Left lung (tissue), 10 donors: ENCODE data around the gene RPS19. TPM values are rescaled to one million over a fixed set of nuclear protein-coding genes. Genes with fewer than 3 reads are reported as not detected.

Experiments
- ATAC-seq: fragments of 200-7000 bp; cut with Tn5 transposase; one replicate; pipeline ENCODE4 v1.9.1; 2020; ENCODE audit warnings: moderate library complexity
- DNase-seq, 4 donors: peaks; one replicate each; pipeline ENCODE4 v3.0.0-alpha.2; 2013 to 2020
- H3K27ac ChIP-seq, 2 donors: fragments of 200-600 bp; sonication (generic) in 1 of 2; one replicate each; pipeline versions ENCODE4 v1.5.0 to v1.8.0; 2020 to 2021
- H3K27me3 ChIP-seq, 2 donors: fragments of 200-600 bp; sonication (generic) in 1 of 2; one replicate each; pipeline versions ENCODE4 v1.5.0 to v1.8.0; 2020 to 2021
- H3K36me3 ChIP-seq, 2 donors: fragments of 200-600 bp; sonication (generic) in 1 of 2; one replicate each; pipeline versions ENCODE4 v1.5.0 to v1.8.0; 2020 to 2021
- H3K4me1 ChIP-seq, 2 donors: fragments of 200-600 bp; one replicate each; pipeline ENCODE4 v1.8.0; 2021
- H3K4me3 ChIP-seq, 2 donors: fragments of 200-600 bp; sonication (generic) in 1 of 2; one replicate each; pipeline versions ENCODE4 v1.5.0 to v1.8.0; 2020 to 2021; ENCODE audit warnings: mild to moderate bottlenecking in 1 of 2
- H3K9me3 ChIP-seq, 2 donors: fragments of 200-600 bp; sonication (generic) in 1 of 2; one replicate each; pipeline versions ENCODE4 v1.5.0 to v1.8.0; 2020 to 2021
- intact Hi-C, 2 donors: fragments of 100-400 bp; cut with DNase I; formaldehyde crosslinking; loops; one replicate each; pipeline versions ENCODE4 v1.11.2 to v1.14.2; 2022
- polyA plus RNA-seq, 6 donors: library from polyadenylated mRNA; unstranded; fragments of 120-200 nt; gene quantifications; one replicate each; pipeline ENCODE4 v1.2.1, GENCODE V29; 2013; ENCODE audit not compliant: insufficient read length in 6 of 6
- total RNA-seq, 2 donors: library from RNA; stranded (reverse); fragmentation: NEBNext Ultra II Directional; extraction: Animal tissue kit (Norgen Biotek cat#: 25700); gene quantifications; one replicate each; pipeline ENCODE4 v1.2.1, GENCODE V29; 2021
- TF ChIP-seq, protein P1 (sequence below), 2 donors: fragments of 200-600 bp; sonication (generic) in 1 of 2; IDR thresholded peaks; one replicate each; pipeline versions ENCODE4 v1.5.0 to v1.8.0; 2021; ENCODE audit warnings: antibody characterized with exemption in 2 of 2
- donor health status: DM: no; HTN: yes; CAD: no.
- donor health status: DM: no; HTN: no; CAD: no.

RPS19 gene
- total and polyA plus RNA-seq, 8 donors: 1,560 to 2,456 (median 1,910) TPM

DNA sequence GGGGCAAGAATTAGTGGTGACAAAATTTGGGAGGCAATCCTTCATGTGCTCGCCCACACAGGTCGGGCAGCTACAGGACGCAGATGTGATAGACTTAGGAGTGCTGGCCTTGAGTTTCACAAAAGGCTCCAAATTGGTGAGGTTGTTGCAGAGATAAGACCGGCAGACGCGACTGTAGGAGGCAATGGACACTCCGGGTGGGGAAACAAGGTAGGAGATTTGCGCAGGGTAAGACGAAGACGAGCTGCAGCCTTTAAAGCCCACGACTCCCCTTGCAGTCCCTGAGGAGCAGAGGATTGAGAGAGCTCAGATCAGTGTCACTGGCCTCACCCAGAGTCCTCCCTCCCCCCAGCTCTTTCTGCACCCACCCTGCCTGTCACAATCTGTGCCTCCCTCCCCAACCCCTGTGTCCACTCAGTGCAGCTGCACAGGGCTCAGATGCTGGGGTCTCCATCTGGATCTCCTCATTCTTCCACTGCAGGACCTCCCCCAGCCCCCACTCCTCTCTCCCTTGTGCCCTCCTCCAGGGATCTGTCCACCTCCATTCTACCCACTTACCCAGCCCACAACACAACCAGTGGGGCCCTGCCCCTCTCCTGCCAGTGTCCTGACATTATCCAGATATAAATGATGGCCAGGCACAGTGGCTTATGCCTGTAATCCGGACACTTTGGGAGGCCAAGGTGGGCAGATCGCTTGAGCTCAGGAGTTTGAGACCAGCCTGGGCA, 21.9 kb upstream of the RPS19 start:
- H3K9me3 ChIP-seq: no peaks in the 10 kb centered on the region
- no peaks in the 10 kb centered on the region for H3K36me3 ChIP-seq
- intact Hi-C loops: no loop called here
- DNase-seq (no peak), ATAC-seq (no peak)
- peaks cover 0 to 4% of the 10 kb centered on the region in 2 donors for H3K4me1 ChIP-seq
- H3K4me3 ChIP-seq: no peak overlapping the region
- H3K27ac ChIP-seq: no peak overlapping the region
- TF ChIP-seq, protein P1, sequence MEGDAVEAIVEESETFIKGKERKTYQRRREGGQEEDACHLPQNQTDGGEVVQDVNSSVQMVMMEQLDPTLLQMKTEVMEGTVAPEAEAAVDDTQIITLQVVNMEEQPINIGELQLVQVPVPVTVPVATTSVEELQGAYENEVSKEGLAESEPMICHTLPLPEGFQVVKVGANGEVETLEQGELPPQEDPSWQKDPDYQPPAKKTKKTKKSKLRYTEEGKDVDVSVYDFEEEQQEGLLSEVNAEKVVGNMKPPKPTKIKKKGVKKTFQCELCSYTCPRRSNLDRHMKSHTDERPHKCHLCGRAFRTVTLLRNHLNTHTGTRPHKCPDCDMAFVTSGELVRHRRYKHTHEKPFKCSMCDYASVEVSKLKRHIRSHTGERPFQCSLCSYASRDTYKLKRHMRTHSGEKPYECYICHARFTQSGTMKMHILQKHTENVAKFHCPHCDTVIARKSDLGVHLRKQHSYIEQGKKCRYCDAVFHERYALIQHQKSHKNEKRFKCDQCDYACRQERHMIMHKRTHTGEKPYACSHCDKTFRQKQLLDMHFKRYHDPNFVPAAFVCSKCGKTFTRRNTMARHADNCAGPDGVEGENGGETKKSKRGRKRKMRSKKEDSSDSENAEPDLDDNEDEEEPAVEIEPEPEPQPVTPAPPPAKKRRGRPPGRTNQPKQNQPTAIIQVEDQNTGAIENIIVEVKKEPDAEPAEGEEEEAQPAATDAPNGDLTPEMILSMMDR (IDR thresholded peaks at IDR 0.05): no peak
- H3K27me3 ChIP-seq: peaks cover 0 to 53% of the 10 kb centered on the region in 2 donors

DNA sequence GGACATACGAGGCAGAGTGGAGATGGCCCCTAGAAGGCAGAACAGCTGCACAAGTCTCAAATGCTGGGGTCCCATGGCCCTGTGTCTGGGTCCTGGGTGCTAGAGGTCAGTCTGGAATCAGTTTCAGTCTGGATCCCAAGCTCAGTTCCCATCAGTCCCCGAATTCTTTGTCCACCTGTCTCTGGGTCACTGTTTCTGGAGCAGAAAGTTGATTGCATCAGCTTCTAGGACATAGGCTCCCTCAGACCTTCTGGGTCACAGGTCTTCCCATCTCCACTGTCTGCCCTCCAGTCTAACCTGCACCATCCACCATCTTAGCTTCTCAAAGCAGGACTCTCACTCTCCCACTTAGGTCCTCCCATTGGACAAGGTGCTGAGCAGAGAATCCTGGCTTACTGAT, 20.8 kb upstream of the RPS19 start:
- Histone ChIP-seq H3K4me1 (peaks cover 0 to 4% of the 10 kb centered on the region in 2 donors), H3K27ac (no peak overlapping the region), H3K4me3 (no peak overlapping the region), H3K36me3 (no peaks in the 10 kb centered on the region), H3K9me3 (no peaks in the 10 kb centered on the region), H3K27me3 (peaks cover 0 to 47% of the 10 kb centered on the region in 2 donors)
- no peak for DNase-seq
- no peak for ATAC-seq
- TF ChIP-seq, protein P1 (IDR thresholded peaks at IDR 0.05): no peak
- intact Hi-C loops: no loop called here

DNA sequence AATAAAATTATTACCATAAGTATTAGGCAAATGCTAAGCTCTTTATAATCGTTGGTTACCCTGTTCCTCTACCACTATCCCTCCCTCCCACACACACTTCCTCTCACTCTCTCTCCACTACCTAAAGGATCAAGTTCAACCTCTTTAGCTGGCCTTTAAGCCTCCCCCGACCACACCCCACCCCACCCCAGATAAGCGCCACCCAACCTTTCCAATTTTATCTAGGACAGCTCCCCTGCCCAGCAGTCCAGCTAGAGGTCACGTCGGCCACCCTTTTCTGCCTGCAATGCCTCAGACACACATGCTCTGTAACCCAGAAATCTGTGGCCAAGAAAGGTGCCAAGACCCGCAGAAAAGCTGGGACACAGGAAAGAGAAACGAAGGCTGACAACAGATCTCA, 16.7 kb upstream of the RPS19 start:
- no peak overlapping the region for H3K27ac ChIP-seq
- intact Hi-C loops: no loop called here
- TF ChIP-seq, protein P1 (IDR thresholded peaks at IDR 0.05): no peak
- H3K36me3 ChIP-seq: no peaks in the 10 kb centered on the region
- H3K9me3 ChIP-seq: no peaks in the 10 kb centered on the region
- peaks cover 0 to 4% of the 10 kb centered on the region in 2 donors for H3K4me1 ChIP-seq
- ATAC-seq: no peak
- H3K4me3 ChIP-seq: no peak overlapping the region
- H3K27me3 ChIP-seq: peaks cover 0 to 39% of the 10 kb centered on the region in 2 donors
- DNase-seq: no peak

DNA sequence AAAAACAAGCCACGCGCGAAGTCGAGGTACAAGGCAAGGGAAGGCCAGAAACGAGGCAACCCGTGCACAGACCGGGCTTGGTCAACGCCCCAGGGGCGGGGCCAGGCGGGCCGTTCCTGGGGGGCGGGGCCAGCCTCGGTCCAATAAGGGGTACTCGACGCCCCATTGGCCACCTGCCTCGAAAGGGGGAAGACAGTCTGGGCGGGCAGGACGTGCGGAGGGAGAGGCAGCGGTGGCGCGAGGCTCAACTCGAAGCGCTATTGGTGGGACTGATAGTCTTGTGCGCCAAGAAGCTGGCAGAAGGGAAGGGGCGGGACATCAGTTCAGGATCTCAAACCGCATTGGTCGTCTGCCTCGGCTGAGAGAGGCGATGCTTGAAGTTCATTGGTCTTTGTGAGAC, 15.5 kb upstream of the RPS19 start, which contains the start of gene LYPD4:
Gene LYPD4, minus strand, starts transcription at position 83 of the 400 bp plus-strand sequence. CDS start 5,398 bp downstream, outside the sequence.
- H3K4me3 ChIP-seq: no peak within 1 kb of the TSS
- no peak within 1 kb of the TSS for H3K27ac ChIP-seq
- peaks cover 0 to 29% of the 10 kb centered on the region in 2 donors for H3K27me3 ChIP-seq
- ATAC-seq (no peak), DNase-seq (no peak)
- TF ChIP-seq, protein P1 (IDR thresholded peaks at IDR 0.05): no peak
- H3K36me3 ChIP-seq: no peaks in the 10 kb centered on the region
- peaks cover 0 to 3% of the 10 kb centered on the region in 2 donors for H3K4me1 ChIP-seq
- H3K9me3 ChIP-seq: no peaks in the 10 kb centered on the region
- intact Hi-C loops: no loop called here

DNA sequence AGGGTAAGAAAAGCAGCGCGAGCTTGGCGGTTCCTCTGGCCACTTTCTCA, 15.2 kb upstream of the RPS19 start, which contains the start of gene DMRTC2:
Gene DMRTC2, plus strand, starts transcription at position 42 of the 50 bp plus-strand sequence. CDS start 2,387 bp downstream, outside the sequence.
- DNase-seq (no peak), ATAC-seq (no peak)
- H3K4me3 ChIP-seq: no peak within 1 kb of the TSS
- H3K4me1 ChIP-seq: peaks cover 0 to 1% of the 10 kb centered on the region in 2 donors
- intact Hi-C loops: no loop called here
- no peaks in the 10 kb centered on the region for H3K36me3 ChIP-seq
- H3K9me3 ChIP-seq: no peaks in the 10 kb centered on the region
- TF ChIP-seq, protein P1 (IDR thresholded peaks at IDR 0.05): no peak
- peaks cover 0 to 29% of the 10 kb centered on the region in 2 donors for H3K27me3 ChIP-seq
- H3K27ac ChIP-seq: no peak within 1 kb of the TSS
